Uterus (tissue), 4 donors: Measurements from ENCODE around the gene SLC2A11. TPM values are rescaled to one million over a fixed set of nuclear protein-coding genes. Genes with fewer than 3 reads are reported as not detected.

Source experiments
- DNase-seq, 2 donors: peaks; one replicate each; pipeline ENCODE4 v3.0.0-alpha.2; 2019 to 2020
- H3K27ac ChIP-seq, 2 donors: fragments of 200-600 bp; sonication (generic); 1 replicate in 1 of 2; 2 replicates in 1 of 2; pipeline ENCODE4 v1.5.1; 2016 to 2018
- H3K27me3 ChIP-seq, 2 donors: fragments of 200-600 bp; sonication (generic); one replicate each; pipeline ENCODE4 v1.5.1; 2018 to 2019; ENCODE audit warnings: control low read depth in 1 of 2
- H3K36me3 ChIP-seq, 2 donors: fragments of 200-600 bp; sonication (generic); one replicate each; pipeline ENCODE4 v1.5.1; 2019; ENCODE audit warnings: control low read depth in 1 of 2
- H3K4me1 ChIP-seq, 2 donors: fragments of 200-600 bp; sonication (generic); one replicate each; pipeline ENCODE4 v1.5.1; 2018 to 2019; ENCODE audit warnings: control low read depth in 1 of 2
- H3K4me3 ChIP-seq, 2 donors: fragments of 200-600 bp; sonication (generic); 1 replicate in 1 of 2; 2 replicates in 1 of 2; pipeline ENCODE4 v1.5.1; 2018 to 2019; ENCODE audit warnings: mild to moderate bottlenecking in 1 of 2
- H3K9me3 ChIP-seq, 2 donors: fragments of 200-600 bp; sonication (generic); one replicate each; pipeline ENCODE4 v1.5.1; 2019; ENCODE audit warnings: control low read depth in 1 of 2
- CTCF ChIP-seq, 4 experiments: fragments of 200-600 bp in 2 of 4; fragments of 450-650 bp in 2 of 4; sonication (generic) in 2 of 4; IDR thresholded peaks; one replicate each; pipeline ENCODE4 v1.5.1; 2016 to 2019; ENCODE audit warnings: antibody characterized with exemption in 4 of 4, mild to moderate bottlenecking in 2 of 4, moderate library complexity in 1 of 4
- POLR2A ChIP-seq, 2 donors: fragments of 450-650 bp; IDR thresholded peaks; one replicate each; pipeline ENCODE4 v1.6.1; 2016; ENCODE audit warnings: antibody characterized with exemption in 2 of 2, mild to moderate bottlenecking in 1 of 2, moderate library complexity in 1 of 2
- intact Hi-C: fragments of 100-400 bp; cut with DNase I; formaldehyde crosslinking; loops from one replicate; pipeline ENCODE4 v1.15.1; 2023; ENCODE audit warnings: low total_unique reads
- total RNA-seq, 4 donors: library from RNA; depleted of rRNA in 3 of 4; stranded (reverse); fragments of >200 nt in 3 of 4; gene quantifications; one replicate each; pipeline versions ENCODE4 v1.1.0 to v1.2.4, GENCODE V29; 2014 to 2023
- donor health status: DM: yes; HTN: yes; CAD: no.

The SLC2A11 gene
- total RNA-seq, 4 donors from 2014 or later, result under 0.01 to 63.3 (median 15.0) TPM

DNA sequence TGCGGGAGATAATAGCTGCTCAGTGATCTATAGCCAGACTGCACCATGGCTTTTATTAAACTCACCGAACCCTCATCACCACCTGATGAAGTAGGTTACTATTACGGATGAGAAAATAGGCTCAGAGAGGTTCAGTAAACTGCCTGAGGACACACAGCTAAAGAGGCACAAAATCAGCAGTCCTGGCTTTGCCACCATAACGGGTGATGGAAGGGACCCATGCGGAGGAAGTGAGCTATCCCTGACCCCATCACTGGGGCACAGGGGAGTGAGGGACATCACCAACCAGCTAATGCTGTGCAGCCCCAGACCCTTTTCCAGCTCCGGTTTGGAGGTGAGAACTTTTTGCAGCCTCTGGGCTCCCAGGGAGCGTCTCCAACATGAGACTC lies 11.6 kb upstream of the SLC2A11 start:
- no peaks in the 10 kb centered on the region for H3K27me3 ChIP-seq
- TF ChIP-seq CTCF (IDR thresholded peaks at IDR 0.05) (no peak), POLR2A (IDR thresholded peaks at IDR 0.05) (no peak)
- intact Hi-C loops, result loop anchor here (5.0 to 10.0 kb wide), 2 partner anchors 79 to 301 kb away; partner anchors contain the start of gene CHCHD10
- H3K9me3 ChIP-seq, result no peaks in the 10 kb centered on the region
- no peak for DNase-seq
- no peak overlapping the region for H3K4me3 ChIP-seq
- peak overlapping the region; percentile 35 to 48 for H3K27ac ChIP-seq
- no peaks in the 10 kb centered on the region for H3K36me3 ChIP-seq
- no peaks in the 10 kb centered on the region for H3K4me1 ChIP-seq

DNA sequence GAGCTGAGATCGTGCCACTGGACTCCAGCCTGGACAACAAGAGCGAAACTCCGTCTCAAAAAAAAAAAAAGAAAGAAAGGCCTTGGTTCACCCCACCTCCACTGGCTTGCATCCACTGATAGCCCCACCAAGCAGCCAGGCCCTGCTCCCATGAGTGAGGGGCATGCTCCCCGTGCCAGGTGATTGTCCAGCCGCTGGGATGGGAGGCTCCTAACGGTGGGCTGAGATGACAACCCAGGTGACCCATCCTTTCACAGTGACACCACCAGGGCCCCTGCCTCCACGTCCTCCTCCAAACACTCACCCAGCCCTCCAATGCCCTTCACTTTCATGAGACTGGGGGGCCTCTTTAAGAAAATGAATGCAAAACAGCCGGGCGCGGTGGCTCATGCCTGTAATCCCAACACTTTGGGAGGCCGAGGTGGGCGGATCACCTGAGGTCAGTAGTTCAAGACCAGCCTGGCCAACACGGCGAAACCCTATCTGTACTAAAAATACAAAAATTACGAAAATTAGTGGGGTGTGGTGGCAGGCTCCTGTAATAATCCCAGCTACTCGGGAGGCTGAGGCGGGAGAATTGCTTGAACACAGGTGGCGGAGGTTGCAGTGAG lies 10.3 kb upstream of the SLC2A11 start:
- Histone ChIP-seq H3K4me3 (no peak overlapping the region), H3K9me3 (no peaks in the 10 kb centered on the region), H3K27ac (peak overlapping the region; percentile 35 to 48), H3K36me3 (no peaks in the 10 kb centered on the region), H3K4me1 (no peaks in the 10 kb centered on the region), H3K27me3 (no peaks in the 10 kb centered on the region)
- no peak for DNase-seq
- intact Hi-C loops, result loop anchor here (5.0 to 10.0 kb wide), 2 partner anchors 80 to 303 kb away; partner anchors contain the start of gene CHCHD10
- TF ChIP-seq POLR2A (IDR thresholded peaks at IDR 0.05) (no peak), CTCF (IDR thresholded peaks at IDR 0.05) (no peak)

GRCh38 chr22:23847991-23848864 lies 9.4 kb upstream of the SLC2A11 start:
- intact Hi-C loops, result loop anchor here (5.0 to 10.0 kb wide), 2 partner anchors 81 to 303 kb away; partner anchors contain the start of gene CHCHD10
- Histone ChIP-seq H3K4me3 (no peak overlapping the region), H3K36me3 (no peaks in the 10 kb centered on the region), H3K27ac (no peak overlapping the region), H3K4me1 (no peaks in the 10 kb centered on the region), H3K9me3 (no peaks in the 10 kb centered on the region), H3K27me3 (no peaks in the 10 kb centered on the region)
- DNase-seq, result no peak
- no peak for TF ChIP-seq POLR2A (IDR thresholded peaks at IDR 0.05)
- TF ChIP-seq CTCF (IDR thresholded peaks at IDR 0.05), result no peak

DNA sequence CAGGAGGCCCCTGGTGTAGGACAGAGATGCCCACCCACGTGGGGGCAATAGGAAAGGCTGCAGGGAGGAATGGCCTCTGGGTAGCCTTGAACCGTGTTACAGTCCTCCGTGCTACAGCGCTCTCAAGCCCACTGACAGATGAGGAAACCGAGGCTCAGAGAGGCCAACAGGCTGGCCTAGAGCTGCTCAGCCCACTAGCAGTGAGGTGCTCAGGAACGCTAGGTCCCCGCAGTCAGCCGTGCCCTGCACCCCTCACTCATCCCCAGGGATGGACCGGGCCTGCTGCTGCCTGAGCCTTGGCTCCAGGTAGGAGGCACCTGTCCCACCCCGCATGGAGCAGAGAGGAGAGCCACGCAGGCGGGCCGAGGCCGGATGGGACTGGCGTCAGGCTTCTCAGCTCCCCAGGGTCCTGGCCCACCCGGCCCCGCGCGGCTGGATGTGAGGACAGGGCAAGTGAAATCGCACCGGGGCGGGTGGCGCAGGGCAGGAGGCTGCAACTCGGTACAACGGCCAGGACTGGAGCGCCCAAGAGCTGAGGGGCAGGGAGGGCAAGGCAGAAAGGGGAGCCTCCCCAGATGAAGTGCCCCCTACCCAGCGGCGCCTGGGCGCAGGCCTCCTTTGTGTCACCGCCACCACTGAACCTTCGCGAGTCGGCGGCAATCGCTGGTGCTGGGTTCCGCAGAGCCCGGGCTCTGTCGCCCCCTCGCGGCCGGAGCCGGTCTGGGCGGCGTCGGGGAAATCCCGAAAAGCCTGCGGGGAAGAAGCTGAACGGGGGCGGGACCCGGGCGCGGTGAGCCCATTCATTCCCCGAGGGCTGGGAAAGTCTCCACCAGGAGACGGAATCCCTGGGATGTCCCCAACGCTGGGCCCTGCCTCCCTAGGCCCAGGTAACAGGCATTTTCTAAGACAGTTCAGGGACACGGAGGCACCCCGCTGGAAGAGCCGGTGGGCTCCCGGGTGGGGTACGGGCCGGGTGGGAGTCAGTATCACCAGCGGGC lies 8.4 kb upstream of the SLC2A11 start:
- intact Hi-C loops, result loop anchor here (5.0 to 10.0 kb wide), 2 partner anchors 82 to 305 kb away; partner anchors contain the start of gene CHCHD10
- TF ChIP-seq CTCF (IDR thresholded peaks at IDR 0.05), result peak; percentile 97 to 98 (median 97)
- TF ChIP-seq POLR2A (IDR thresholded peaks at IDR 0.05), result peak in 1 of 2 donors; percentile 41
- H3K4me3 ChIP-seq, result no peak overlapping the region

More for the DNA sequence above, 8.4 kb upstream of the SLC2A11 start:
- Histone ChIP-seq H3K4me1 (no peaks in the 10 kb centered on the region), H3K27me3 (no peaks in the 10 kb centered on the region), H3K9me3 (no peaks in the 10 kb centered on the region), H3K36me3 (no peaks in the 10 kb centered on the region), H3K27ac (no peak overlapping the region)
- DNase-seq, result peak; percentile 71 to 87
